ENCODE measurements around the gene SMAP1. TPM values are rescaled to one million over a fixed set of nuclear protein-coding genes. Genes with fewer than 3 reads are reported as not detected.
"Not testable (repeated sequence)": the region's sequence is repeated elsewhere in the genome, so short reads cannot be mapped to it uniquely, and the experiment has no call there.

The SMAP1 gene
- total RNA-seq, 1 donor from 2014 or later: 26.3 TPM

DNA sequence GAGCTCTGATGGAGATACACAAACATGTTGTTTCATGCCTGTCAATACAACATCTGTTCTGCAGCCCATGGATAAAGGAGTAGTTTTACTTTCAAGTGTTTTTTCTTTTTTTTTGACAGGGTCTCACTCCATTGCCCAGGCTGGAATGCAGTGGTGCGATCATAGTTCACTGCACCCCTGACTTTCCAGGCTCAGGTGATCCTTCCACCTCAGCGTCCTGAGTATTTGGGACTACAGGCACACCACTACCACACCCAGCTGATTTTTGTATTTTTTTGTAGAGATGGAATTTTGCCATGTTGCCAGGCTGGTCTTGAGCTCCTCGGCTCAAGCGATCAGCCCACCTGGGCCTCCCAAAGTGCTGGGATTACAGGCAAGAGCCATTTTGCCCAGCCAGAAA lies 97.0 kb downstream of the SMAP1 start:
- Mint-ChIP-seq H3K27me3 (ENCODE audit: insufficient read depth) (no peaks in the 10 kb centered on the region), H3K27ac (no peak overlapping the region), H3K36me3 (ENCODE audit: low read depth) (peaks cover 10% of the 10 kb centered on the region), H3K4me3 (no peak overlapping the region), H3K9me3 (peaks cover 6% of the 10 kb centered on the region), H3K4me1 (ENCODE audit: low read depth) (no peaks in the 10 kb centered on the region)
- no peak for DNase-seq (ENCODE audit: low spot score)
- intact Hi-C loops (cut with micrococcal nuclease): no loop called here

DNA sequence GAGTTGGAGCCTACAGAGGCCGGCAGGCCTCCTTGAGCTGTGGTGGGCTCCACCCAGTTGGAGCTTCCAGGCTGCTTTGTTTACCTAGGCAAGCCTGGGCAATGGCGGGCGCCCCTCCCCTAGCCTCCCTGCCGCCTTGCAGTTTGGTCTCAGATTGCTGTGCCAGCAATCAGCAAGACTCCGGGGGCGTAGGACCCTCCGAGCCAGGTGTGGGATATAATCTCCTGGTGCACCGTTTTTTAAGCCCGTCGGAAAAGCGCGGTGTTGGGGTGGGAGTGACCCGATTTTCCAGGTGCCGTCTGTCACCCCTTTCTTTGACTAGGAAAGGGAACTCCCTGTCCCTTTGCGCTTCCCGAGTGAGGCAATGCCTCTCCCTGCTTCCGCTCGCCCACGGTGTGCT lies 103.7 kb downstream of the SMAP1 start:
- H3K27me3 Mint-ChIP-seq (ENCODE audit: insufficient read depth); intact Hi-C loops (cut with micrococcal nuclease); DNase-seq (ENCODE audit: low spot score); H3K27ac Mint-ChIP-seq; H3K9me3 Mint-ChIP-seq; H3K4me1 Mint-ChIP-seq (ENCODE audit: low read depth); H3K4me3 Mint-ChIP-seq: not testable (repeated sequence)
- H3K36me3 Mint-ChIP-seq (ENCODE audit: low read depth): peaks cover 19% of the 10 kb centered on the region

DNA sequence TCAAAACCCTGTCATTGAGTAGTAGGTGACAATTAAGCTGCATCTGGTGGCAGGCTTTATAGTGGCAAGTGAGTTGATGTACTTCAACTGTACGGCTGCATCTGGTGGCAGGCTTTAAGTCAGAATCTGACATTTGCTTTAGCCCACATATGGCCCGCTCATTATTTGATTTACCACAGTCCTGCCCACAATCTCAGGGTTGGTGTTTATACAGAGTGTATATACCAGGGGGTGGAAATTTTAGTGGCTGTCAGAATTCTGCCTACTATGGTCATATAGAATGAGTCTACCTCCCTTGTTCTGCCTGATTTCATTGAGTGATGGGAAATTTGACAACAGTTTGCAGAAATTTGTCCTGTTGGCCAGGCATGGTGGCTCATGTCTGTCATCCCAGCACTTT lies 112.3 kb downstream of the SMAP1 start:
- H3K36me3 Mint-ChIP-seq (ENCODE audit: low read depth): peaks cover 34% of the 10 kb centered on the region
- intact Hi-C loops (cut with micrococcal nuclease): no loop called here

DNA sequence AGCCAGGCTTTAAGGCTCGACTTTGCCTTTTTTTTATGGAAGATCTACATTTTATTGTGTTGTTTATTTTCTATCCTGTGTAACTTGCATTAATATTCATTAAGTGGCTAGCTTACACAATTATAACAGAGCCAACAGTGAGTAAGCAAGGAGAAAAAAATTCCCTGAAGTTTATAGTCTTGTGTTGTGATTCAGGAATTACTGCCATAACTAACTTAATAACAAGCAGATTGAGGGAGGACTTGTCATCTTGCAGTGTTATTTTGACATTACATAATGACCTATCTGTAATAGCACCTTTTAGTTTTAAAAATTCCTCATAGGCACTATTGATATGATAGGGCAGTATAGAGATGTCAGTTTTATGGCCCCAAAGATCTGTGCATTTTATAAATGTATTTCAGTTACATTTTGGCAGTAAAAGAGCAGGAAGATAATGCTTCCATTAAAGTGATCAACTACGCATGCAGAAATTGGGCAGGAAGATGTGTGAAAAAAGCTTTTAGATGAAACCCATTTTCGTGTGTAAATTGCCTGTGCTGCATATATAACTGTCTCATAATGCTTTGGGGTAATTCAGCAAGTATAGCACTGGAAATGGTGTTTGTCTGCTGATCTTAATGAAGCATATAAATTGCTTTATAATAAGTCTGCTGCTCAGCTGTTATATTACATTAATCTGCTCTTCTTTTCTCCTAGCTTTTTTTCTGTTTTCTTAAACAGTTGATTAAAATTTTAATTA lies 123.0 kb downstream of the SMAP1 start:
- DNase-seq (ENCODE audit: low spot score): no peak
- Mint-ChIP-seq H3K4me1 (ENCODE audit: low read depth) (no peaks in the 10 kb centered on the region), H3K9me3 (peaks cover 16% of the 10 kb centered on the region), H3K27ac (no peak overlapping the region), H3K4me3 (no peak overlapping the region), H3K36me3 (ENCODE audit: low read depth) (peaks cover 16% of the 10 kb centered on the region), H3K27me3 (ENCODE audit: insufficient read depth) (no peaks in the 10 kb centered on the region)
- intact Hi-C loops (cut with micrococcal nuclease): no loop called here

More for the DNA sequence above, 112.3 kb downstream of the SMAP1 start:
- Mint-ChIP-seq H3K4me3 (no peak overlapping the region), H3K4me1 (ENCODE audit: low read depth) (no peaks in the 10 kb centered on the region), H3K9me3 (peaks cover 23% of the 10 kb centered on the region), H3K27ac (no peak overlapping the region), H3K27me3 (ENCODE audit: insufficient read depth) (no peaks in the 10 kb centered on the region)
- no peak for DNase-seq (ENCODE audit: low spot score)

DNA sequence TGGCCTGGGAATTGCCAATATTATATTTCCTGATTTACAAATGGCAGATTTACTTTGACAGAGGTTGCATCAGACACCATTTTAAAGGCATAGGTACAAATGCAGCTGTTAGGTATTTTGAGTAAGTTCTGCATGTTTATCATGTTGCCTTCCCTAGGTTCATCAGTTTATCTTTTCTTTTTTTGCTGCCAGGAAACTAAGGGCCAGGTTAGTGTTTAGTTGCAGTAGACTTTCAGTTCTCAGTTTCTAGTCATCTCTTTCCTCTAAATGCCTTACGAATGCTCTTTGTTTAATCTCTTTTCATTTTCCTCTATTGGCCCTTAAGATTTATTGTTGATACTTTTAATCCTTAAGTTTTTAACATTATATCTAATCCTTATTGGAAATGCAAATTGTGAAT lies 129.9 kb downstream of the SMAP1 start:
- H3K9me3 Mint-ChIP-seq: peaks cover 6% of the 10 kb centered on the region
- intact Hi-C loops (cut with micrococcal nuclease): no loop called here

DNA sequence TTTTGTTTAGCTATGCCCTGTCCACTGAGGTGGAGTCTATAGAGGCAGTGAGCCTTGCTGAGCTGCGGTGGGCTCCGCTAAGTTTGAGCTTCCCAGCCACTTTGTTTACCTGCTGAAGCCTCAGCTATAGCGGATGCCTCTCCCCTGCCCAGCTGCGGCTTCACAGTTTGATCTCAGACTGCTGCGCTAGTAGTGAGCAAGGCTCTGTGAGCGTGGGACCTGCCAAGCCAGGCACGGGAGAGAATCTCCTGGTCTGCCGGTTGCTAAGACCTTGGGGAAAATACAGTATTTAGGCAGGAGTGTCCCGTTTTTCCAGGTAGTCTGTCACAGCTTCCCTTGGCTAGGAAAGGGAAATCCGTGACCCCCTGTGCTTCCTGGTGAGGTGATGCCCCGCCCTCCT lies 138.4 kb downstream of the SMAP1 start:
- H3K36me3 Mint-ChIP-seq (ENCODE audit: low read depth): peaks cover 33% of the 10 kb centered on the region
- H3K4me1 Mint-ChIP-seq (ENCODE audit: low read depth): peaks cover 2% of the 10 kb centered on the region
- no peak overlapping the region for H3K4me3 Mint-ChIP-seq
- no peak overlapping the region for H3K27ac Mint-ChIP-seq
- H3K27me3 Mint-ChIP-seq (ENCODE audit: insufficient read depth): no peaks in the 10 kb centered on the region
- DNase-seq (ENCODE audit: low spot score): no peak
- intact Hi-C loops (cut with micrococcal nuclease): no loop called here
- H3K9me3 Mint-ChIP-seq: no peaks in the 10 kb centered on the region

More for the DNA sequence above, 129.9 kb downstream of the SMAP1 start:
- Mint-ChIP-seq H3K4me3 (no peak overlapping the region), H3K27ac (no peak overlapping the region), H3K4me1 (ENCODE audit: low read depth) (peaks cover 19% of the 10 kb centered on the region), H3K36me3 (ENCODE audit: low read depth) (peaks cover 40% of the 10 kb centered on the region), H3K27me3 (ENCODE audit: insufficient read depth) (no peaks in the 10 kb centered on the region)
- DNase-seq (ENCODE audit: low spot score): no peak

DNA sequence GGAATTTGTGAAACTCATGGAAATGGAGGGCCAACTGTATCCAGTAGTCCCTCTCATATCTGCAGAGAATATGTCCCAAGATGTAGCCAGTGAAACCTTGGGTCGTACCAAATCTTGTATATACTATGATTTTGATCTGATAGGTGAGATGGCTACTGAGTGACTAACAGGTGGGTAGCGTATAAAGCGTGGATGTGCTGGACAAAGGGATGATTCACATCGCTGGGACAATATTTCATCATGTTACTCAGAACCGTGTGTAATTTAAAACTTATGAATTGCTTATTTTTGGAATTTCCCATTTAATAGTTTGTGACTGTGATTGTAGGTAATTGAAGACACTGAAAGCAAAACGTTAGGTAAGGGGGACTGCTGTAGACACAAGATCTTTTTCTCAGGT lies 144.1 kb downstream of the SMAP1 start:
- H3K9me3 Mint-ChIP-seq: no peaks in the 10 kb centered on the region
- DNase-seq (ENCODE audit: low spot score): no peak
- H3K27me3 Mint-ChIP-seq (ENCODE audit: insufficient read depth): no peaks in the 10 kb centered on the region
- no peaks in the 10 kb centered on the region for H3K4me1 Mint-ChIP-seq (ENCODE audit: low read depth)
- peaks cover 3% of the 10 kb centered on the region for H3K36me3 Mint-ChIP-seq (ENCODE audit: low read depth)
- intact Hi-C loops (cut with micrococcal nuclease): no loop called here
- H3K27ac Mint-ChIP-seq: no peak overlapping the region
- no peak overlapping the region for H3K4me3 Mint-ChIP-seq

DNA sequence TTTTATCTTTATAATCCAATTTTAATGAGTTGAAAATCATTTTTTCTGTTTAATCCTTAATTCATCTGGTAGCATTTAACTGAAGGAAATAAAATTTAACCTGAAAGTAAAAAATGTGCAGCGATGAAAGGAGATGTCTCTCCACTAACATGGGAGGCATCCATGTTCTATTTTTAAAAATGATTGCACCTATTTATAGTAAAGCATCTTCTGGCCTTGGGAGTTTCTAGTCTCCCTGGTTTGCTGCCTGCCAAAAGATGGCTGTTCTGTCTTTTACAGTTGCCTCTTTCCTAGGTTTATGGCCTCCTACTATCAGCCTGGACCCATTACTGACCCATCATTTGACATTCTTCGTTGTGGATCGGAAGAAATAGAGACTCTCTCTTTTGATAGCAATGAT lies 146.2 kb downstream of the SMAP1 start:
- no peak for DNase-seq (ENCODE audit: low spot score)
- H3K9me3 Mint-ChIP-seq: no peaks in the 10 kb centered on the region
- H3K27ac Mint-ChIP-seq: no peak overlapping the region
- intact Hi-C loops (cut with micrococcal nuclease): no loop called here
- no peak overlapping the region for H3K4me3 Mint-ChIP-seq
- H3K4me1 Mint-ChIP-seq (ENCODE audit: low read depth): no peaks in the 10 kb centered on the region
- H3K36me3 Mint-ChIP-seq (ENCODE audit: low read depth): peaks cover 3% of the 10 kb centered on the region
- no peaks in the 10 kb centered on the region for H3K27me3 Mint-ChIP-seq (ENCODE audit: insufficient read depth)

DNA sequence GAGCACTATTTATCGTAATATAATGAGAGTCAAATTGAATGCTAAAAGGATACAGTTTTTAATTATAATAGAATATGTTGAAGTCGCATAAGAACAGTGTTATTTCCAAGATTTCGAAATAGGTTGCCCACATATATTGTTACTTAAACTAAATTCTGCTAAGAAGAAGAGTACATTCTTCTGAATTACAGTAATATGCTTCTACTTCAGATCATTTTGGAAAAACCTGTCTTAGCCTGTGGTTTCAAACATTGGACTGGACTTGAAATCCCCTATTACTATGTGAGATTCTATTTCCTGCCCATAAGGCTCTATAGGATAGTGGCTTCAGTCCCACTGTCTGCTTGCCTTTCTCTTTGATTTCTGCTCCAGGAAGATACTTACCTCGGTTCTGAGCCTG lies 152.0 kb downstream of the SMAP1 start:
- intact Hi-C loops (cut with micrococcal nuclease): no loop called here
- no peak for DNase-seq (ENCODE audit: low spot score)
- Mint-ChIP-seq H3K27ac (no peak overlapping the region), H3K36me3 (ENCODE audit: low read depth) (peaks cover 9% of the 10 kb centered on the region), H3K4me3 (no peak overlapping the region), H3K27me3 (ENCODE audit: insufficient read depth) (no peaks in the 10 kb centered on the region), H3K9me3 (peaks cover 7% of the 10 kb centered on the region), H3K4me1 (ENCODE audit: low read depth) (no peaks in the 10 kb centered on the region)

DNA sequence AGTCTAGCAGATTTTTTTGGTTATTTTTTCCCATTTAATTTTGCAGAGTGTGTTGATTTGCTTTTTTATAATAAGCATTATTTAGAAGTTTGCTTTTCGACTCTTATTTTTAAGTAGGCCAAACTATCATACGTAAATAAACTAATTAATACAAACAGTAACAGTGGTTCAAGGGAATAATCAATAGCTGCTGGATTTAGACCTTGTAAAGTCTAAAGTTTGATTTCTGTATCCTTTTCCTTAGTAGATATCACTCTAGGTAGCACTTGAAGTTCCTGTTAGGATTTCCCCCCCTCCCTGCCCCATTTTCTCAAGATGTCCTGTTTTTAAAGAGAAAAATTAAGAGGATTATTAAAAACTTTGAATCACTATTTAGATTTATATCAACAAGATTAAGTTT lies 153.1 kb downstream of the SMAP1 start:
- intact Hi-C loops (cut with micrococcal nuclease): no loop called here
- DNase-seq (ENCODE audit: low spot score): no peak
- peaks cover 7% of the 10 kb centered on the region for H3K9me3 Mint-ChIP-seq
- H3K27me3 Mint-ChIP-seq (ENCODE audit: insufficient read depth): no peaks in the 10 kb centered on the region
- H3K4me3 Mint-ChIP-seq: no peak overlapping the region
- H3K36me3 Mint-ChIP-seq (ENCODE audit: low read depth): peaks cover 9% of the 10 kb centered on the region
- H3K4me1 Mint-ChIP-seq (ENCODE audit: low read depth): no peaks in the 10 kb centered on the region
- no peak overlapping the region for H3K27ac Mint-ChIP-seq

DNA sequence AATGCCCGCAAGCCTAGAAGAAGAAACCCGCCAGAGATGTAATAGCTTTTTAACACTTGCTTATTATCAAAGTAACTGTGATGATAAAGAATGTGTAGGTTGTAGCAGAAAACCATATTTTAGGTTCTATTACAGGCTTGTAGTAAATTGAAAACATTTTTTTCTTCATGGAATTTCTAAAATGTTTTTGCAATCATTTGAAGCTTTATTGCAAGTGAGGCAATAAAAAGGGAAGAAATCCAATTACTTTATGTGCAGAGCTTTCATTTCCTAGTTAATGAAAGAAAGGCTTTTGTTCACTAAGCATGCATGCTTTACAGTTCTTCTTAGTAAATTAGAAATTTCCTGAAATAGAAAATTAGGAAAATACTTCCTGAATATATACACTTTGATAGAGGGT lies 154.1 kb downstream of the SMAP1 start:
- Mint-ChIP-seq H3K4me1 (ENCODE audit: low read depth) (no peaks in the 10 kb centered on the region), H3K27me3 (ENCODE audit: insufficient read depth) (no peaks in the 10 kb centered on the region), H3K27ac (no peak overlapping the region), H3K4me3 (no peak overlapping the region), H3K9me3 (peaks cover 7% of the 10 kb centered on the region), H3K36me3 (ENCODE audit: low read depth) (peaks cover 9% of the 10 kb centered on the region)
- no peak for DNase-seq (ENCODE audit: low spot score)
- intact Hi-C loops (cut with micrococcal nuclease): no loop called here

DNA sequence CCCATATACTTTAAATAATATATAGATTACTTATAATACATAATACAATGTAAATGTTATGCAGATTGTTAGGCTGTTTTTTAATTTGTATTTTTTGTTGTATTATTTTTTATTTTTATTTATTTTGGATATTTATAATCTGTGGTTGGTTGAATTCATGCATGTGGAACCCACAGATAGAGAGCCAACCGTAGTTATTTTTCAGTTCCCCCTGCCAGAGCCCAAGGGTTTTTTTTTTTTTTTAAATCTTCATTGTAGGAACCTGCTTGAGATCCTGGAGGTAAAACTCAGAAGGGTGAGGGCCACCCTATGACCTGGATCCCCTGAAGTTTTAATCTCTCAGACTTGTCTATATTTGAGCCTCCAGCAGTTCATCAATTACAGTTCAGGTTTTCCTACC lies 156.0 kb downstream of the SMAP1 start:
- intact Hi-C loops (cut with micrococcal nuclease): no loop called here
- peaks cover 9% of the 10 kb centered on the region for H3K36me3 Mint-ChIP-seq (ENCODE audit: low read depth)
- H3K27me3 Mint-ChIP-seq (ENCODE audit: insufficient read depth): no peaks in the 10 kb centered on the region
- H3K4me1 Mint-ChIP-seq (ENCODE audit: low read depth): no peaks in the 10 kb centered on the region
- H3K9me3 Mint-ChIP-seq: peaks cover 7% of the 10 kb centered on the region
- no peak overlapping the region for H3K4me3 Mint-ChIP-seq
- no peak for DNase-seq (ENCODE audit: low spot score)
- no peak overlapping the region for H3K27ac Mint-ChIP-seq

DNA sequence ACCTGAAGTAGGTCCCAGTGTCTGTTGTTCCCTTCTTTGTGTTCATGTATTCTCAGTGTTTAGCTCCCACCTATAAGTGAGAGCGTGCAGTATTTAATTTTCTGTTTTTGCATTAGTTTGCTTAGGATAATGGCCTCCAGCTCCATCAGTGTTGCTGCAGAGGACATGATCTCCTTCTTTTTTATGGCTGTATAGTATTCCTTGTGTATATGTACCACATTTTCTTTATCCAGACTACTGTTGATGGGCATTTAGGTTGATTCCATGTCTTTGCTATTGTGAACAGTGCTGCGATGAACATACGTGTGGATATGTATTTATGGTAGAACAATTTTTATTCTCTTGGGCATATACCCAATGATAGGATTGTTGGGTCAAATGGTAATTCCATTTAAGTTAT lies 163.7 kb downstream of the SMAP1 start:
- no peak overlapping the region for H3K4me3 Mint-ChIP-seq
- intact Hi-C loops (cut with micrococcal nuclease): no loop called here
- H3K27ac Mint-ChIP-seq: no peak overlapping the region
- H3K9me3 Mint-ChIP-seq: peaks cover 7% of the 10 kb centered on the region
- DNase-seq (ENCODE audit: low spot score): no peak
- no peaks in the 10 kb centered on the region for H3K27me3 Mint-ChIP-seq (ENCODE audit: insufficient read depth)
- H3K36me3 Mint-ChIP-seq (ENCODE audit: low read depth): peaks cover 4% of the 10 kb centered on the region
- H3K4me1 Mint-ChIP-seq (ENCODE audit: low read depth): no peaks in the 10 kb centered on the region

DNA sequence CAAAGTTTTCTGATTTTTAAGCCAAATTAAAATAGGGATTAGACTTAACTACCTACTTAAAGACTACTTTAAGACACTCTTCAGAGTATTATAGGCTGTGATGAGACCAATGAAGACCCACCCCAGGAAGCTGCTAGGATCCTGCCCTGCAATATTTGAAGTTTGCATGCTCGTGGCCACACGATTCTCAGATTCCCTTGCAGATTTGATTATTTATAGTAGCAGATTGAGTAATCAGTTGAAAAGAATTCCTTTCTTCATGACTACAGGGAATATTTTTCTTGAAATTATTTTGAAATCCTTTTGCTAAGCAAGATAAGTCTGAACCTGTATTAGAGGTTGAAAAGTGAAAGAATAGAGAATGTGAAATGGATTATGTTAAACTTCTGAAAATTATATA lies 166.8 kb downstream of the SMAP1 start:
- H3K27me3 Mint-ChIP-seq (ENCODE audit: insufficient read depth): no peaks in the 10 kb centered on the region
- H3K9me3 Mint-ChIP-seq: peaks cover 7% of the 10 kb centered on the region
- no peak for DNase-seq (ENCODE audit: low spot score)
- H3K27ac Mint-ChIP-seq: no peak overlapping the region
- peaks cover 4% of the 10 kb centered on the region for H3K36me3 Mint-ChIP-seq (ENCODE audit: low read depth)
- intact Hi-C loops (cut with micrococcal nuclease): no loop called here
- no peak overlapping the region for H3K4me3 Mint-ChIP-seq
- H3K4me1 Mint-ChIP-seq (ENCODE audit: low read depth): peaks cover 4% of the 10 kb centered on the region

Data from activated T-helper 1 cell treated with anti-CD3 and anti-CD28 coated beads, Interleukin-12 subunit alpha, Interleukin-12 subunit beta, Interleukin-2, Interleukin-4 antibody, amounts not matched to agents 30 ng/mL and 10 ng/mL and 1 ng/mL, durations not matched to agents 14 hours and 24 hours and 36 hours (primary cell).